Testis (tissue), 5 donors: Measurements from ENCODE around the gene FASTKD3. TPM values are rescaled to one million over a fixed set of nuclear protein-coding genes. Genes with fewer than 3 reads are reported as not detected.
"Not testable (repeated sequence)": the region's sequence is repeated elsewhere in the genome, so short reads cannot be mapped to it uniquely, and the experiment has no call there.

Experiments used
- DNase-seq: peaks from one replicate; pipeline ENCODE4 v3.0.0-alpha.2; 2019
- H3K27ac ChIP-seq, 2 donors: fragments of 200-600 bp; sonication (generic); one replicate each; pipeline ENCODE4 v1.5.1; 2019
- H3K27me3 ChIP-seq: fragments of 200-600 bp; sonication (generic); one replicate; pipeline ENCODE4 v1.5.1; 2019
- H3K36me3 ChIP-seq: fragments of 200-600 bp; sonication (generic); one replicate; pipeline ENCODE4 v1.5.1; 2017; ENCODE audit warnings: low read depth; ENCODE audit errors: missing control alignments
- H3K4me1 ChIP-seq: fragments of 200-600 bp; sonication (generic); one replicate; pipeline ENCODE4 v1.5.1; 2019
- H3K4me3 ChIP-seq, 2 donors: fragments of 200-600 bp; sonication (generic); one replicate each; pipeline ENCODE4 v1.5.1; 2017 to 2019
- H3K9me3 ChIP-seq: fragments of 200-600 bp; sonication (generic); one replicate; pipeline ENCODE4 v1.5.1; 2017
- POLR2A ChIP-seq: fragments of 450-650 bp; IDR thresholded peaks from one replicate; pipeline ENCODE4 v1.6.1; 2017; ENCODE audit warnings: antibody characterized with exemption, mild to moderate bottlenecking, moderate library complexity
- WGBS, 2 donors: methylation state at CpG; one replicate each; pipeline ENCODE4 v1.1.5; 2018; 5-methylcytosine and 5-hydroxymethylcytosine counted together
- intact Hi-C: fragments of 100-400 bp; cut with DNase I; formaldehyde crosslinking; loops from one replicate; pipeline ENCODE4 v1.15.1; 2023; ENCODE audit warnings: low total_unique reads
- long read RNA-seq, 2 donors: transcript quantifications; one replicate each; lab custom pipeline, GENCODE V29; 2026
- polyA plus RNA-seq: library from polyadenylated mRNA; stranded (reverse); fragments of 350-450 nt; fragmentation: Illumina TruSeq; extraction: RNeasy Lipid Tissue Mini Kit (QIAGEN cat#74804); gene quantifications from one replicate; pipeline ENCODE4 v1.2.3, GENCODE V29; 2014; ENCODE audit warnings: low read depth, low replicate concordance; ENCODE audit not compliant: insufficient read depth
- total RNA-seq, 2 donors: library from RNA; depleted of rRNA; stranded (reverse); fragments of >200 nt; gene quantifications; one replicate each; pipeline ENCODE4 v1.2.3, GENCODE V29; 2016
- TF ChIP-seq, protein P1 (sequence below), 3 experiments: fragments of 450-650 bp in 2 of 3; fragments of 200-600 bp in 1 of 3; sonication (generic) in 1 of 3; IDR thresholded peaks; one replicate each; pipeline ENCODE4 v1.5.1; 2016 to 2019; ENCODE audit warnings: antibody characterized with exemption in 3 of 3, mild to moderate bottlenecking in 2 of 3, moderate library complexity in 1 of 3

Gene FASTKD3, protein sequence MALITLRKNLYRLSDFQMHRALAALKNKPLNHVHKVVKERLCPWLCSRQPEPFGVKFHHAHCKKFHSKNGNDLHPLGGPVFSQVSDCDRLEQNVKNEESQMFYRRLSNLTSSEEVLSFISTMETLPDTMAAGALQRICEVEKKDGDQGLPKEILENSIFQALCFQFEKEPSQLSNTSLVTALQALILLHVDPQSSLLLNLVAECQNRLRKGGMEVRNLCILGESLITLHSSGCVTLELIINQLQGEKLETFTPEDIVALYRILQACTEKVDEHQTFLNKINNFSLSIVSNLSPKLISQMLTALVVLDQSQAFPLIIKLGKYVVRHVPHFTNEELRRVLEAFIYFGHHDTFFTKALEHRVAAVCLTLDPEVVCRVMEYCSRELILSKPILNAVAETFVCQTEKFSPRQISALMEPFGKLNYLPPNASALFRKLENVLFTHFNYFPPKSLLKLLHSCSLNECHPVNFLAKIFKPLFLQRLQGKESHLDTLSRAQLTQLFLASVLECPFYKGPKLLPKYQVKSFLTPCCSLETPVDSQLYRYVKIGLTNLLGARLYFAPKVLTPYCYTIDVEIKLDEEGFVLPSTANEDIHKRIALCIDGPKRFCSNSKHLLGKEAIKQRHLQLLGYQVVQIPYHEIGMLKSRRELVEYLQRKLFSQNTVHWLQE
- total RNA-seq (10 to 100 TPM; 11.7 TPM), polyA plus RNA-seq (8.0 TPM)
- long read RNA-seq, donor 1 = 0 reads
- long read RNA-seq, donor 2, partial matches to known transcripts = 0 of 6 reads
- long read RNA-seq, donor 2, other reads (novel, unspliced or antisense) = 0 of 6 reads

DNA sequence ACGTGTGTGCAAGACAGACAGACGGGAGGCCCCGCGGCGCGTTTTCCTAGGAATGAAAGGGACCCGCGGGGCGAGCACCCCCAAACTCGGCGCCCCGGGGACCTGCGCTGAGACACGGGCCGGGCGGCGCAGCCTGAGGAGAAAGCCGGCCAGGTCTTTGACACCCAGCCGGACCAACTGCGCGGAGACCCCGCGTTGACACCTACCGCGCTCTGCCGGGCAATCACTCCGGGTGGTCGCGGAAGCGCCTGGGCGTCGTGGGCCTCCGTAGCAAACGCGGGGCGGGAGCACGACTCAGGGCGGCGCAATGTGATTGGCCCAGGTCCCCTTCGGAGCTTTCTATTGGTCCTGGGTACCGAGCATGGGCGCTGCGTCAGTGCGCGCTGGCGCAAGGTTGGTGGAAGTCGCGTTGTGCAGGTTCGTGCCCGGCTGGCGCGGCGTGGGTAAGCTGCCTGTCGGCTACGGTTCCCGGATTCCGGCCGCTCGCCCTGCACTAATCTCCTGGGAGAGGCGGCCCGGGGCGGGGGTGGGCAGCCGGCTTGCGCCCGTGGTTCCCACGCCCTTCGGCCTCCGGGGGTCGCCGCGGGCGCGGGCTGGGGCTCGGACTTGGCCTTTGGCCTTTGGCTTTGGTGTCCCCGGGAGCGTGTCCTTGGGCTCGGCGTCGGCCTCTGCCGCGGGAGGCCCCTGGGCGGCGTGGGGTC is at the start of gene FASTKD3, which contains the start of gene MTRR:
TSS of gene FASTKD3 (minus strand) at position 259 of the 701 bp plus-strand sequence. CDS start 948 bp downstream, outside the sequence.
TSS of gene MTRR (plus strand) at position 376 of the 701 bp plus-strand sequence. CDS start 1,647 bp downstream, outside the sequence.
- 0% methylated on average over 31 to 52 of the region's 83 CpGs for WGBS, 2 donors
- TF ChIP-seq POLR2A = no peak
- TF ChIP-seq, protein P1, sequence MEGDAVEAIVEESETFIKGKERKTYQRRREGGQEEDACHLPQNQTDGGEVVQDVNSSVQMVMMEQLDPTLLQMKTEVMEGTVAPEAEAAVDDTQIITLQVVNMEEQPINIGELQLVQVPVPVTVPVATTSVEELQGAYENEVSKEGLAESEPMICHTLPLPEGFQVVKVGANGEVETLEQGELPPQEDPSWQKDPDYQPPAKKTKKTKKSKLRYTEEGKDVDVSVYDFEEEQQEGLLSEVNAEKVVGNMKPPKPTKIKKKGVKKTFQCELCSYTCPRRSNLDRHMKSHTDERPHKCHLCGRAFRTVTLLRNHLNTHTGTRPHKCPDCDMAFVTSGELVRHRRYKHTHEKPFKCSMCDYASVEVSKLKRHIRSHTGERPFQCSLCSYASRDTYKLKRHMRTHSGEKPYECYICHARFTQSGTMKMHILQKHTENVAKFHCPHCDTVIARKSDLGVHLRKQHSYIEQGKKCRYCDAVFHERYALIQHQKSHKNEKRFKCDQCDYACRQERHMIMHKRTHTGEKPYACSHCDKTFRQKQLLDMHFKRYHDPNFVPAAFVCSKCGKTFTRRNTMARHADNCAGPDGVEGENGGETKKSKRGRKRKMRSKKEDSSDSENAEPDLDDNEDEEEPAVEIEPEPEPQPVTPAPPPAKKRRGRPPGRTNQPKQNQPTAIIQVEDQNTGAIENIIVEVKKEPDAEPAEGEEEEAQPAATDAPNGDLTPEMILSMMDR (IDR thresholded peaks at IDR 0.05) = no peak
- H3K4me3 ChIP-seq = peak within 1 kb of the TSS; percentile 97
- peak; percentile 97 for DNase-seq
- H3K27me3 ChIP-seq = no peaks in the 10 kb centered on the region
- H3K36me3 ChIP-seq = no peaks in the 10 kb centered on the region
- peaks cover 11% of the 10 kb centered on the region for H3K4me1 ChIP-seq
- H3K27ac ChIP-seq = peak within 1 kb of the TSS; percentile 87 to 90
- H3K9me3 ChIP-seq = no peaks in the 10 kb centered on the region
- intact Hi-C loops = no loop called here

DNA sequence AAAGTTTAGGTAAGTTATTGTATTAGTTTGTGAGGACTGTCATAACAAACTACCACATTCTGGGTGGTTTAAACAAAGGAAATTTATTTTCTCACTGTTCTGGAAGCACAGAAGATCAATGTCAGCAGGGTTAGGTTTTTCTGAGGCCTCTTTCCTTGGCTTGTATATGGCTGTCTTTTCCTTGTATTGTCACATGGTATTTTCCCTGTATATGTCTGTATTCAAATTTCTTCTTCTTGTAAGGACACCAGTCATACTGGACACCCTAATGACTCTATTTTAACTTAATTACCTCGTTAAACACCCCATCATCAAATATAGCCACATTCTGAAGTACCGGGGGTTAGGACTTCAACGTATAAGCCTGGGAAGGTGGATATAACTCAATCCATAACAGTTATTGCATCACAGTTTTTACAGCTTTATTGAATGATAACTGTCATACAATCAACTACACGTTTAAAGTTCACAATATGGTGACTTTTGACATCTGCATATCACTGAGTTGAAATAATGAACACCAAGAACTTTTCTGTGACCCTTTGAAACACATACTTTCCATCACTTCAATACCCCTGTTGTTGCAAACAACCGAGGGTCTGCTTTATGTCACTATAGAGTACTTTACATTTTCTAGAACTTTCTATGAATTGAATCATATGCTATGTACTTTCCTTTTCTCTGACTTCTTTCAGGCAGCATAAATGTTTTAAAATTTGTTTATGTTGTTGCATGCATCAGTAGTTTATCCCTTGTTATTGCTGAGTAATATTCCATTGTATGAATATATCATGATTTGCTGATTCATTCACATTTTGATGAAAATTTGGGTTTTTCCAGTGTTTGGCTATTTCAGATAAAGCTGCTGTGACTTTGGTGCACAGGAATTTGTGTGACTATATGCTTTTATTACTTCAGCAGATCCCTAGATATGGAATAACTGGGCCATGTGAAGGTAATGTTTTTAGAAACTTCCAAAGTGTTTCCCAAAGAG is 48.6 kb upstream of the FASTKD3 start:
- Histone ChIP-seq H3K27me3 (no peaks in the 10 kb centered on the region), H3K36me3 (no peaks in the 10 kb centered on the region), H3K9me3 (no peaks in the 10 kb centered on the region), H3K4me3 (no peak overlapping the region), H3K4me1 (no peaks in the 10 kb centered on the region), H3K27ac (no peak overlapping the region)
- DNase-seq = no peak
- WGBS, 2 donors = 46 to 63% methylated on average over 5 of the region's 5 CpGs
- TF ChIP-seq POLR2A = no peak
- TF ChIP-seq, protein P1 (IDR thresholded peaks at IDR 0.05) = no peak
- intact Hi-C loops = no loop called here

DNA sequence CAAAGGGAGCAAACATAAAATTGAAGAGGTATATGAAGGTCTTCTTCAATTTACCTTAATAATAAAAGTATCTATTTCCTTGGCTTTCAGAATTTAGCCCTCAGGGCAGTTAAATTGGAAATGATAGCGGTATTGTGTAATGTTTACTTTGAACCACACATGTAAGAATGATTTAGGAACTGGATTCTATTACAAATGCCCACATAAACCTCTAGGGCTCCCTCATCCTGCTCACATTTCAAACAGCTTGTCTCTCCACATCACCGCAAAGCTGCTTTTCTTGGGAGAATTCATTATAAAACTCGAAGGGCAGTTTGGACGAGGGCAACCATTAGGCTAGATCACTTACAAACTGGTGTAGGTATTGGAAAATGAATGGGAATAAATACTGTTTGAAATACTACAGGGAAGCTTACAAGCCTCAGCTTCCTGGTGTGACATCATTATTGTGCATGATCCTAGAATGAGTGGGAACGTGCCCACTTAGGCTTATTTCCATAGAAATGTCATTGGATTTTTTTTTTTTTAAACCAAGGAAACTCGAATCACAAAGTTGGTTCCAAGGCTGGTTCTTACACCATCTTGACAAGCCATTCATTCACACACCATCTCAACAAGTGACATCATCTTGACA is 47.5 kb upstream of the FASTKD3 start:
- H3K27ac ChIP-seq = no peak overlapping the region
- TF ChIP-seq, protein P1 (IDR thresholded peaks at IDR 0.05) = no peak
- no peak for TF ChIP-seq POLR2A
- H3K27me3 ChIP-seq = no peaks in the 10 kb centered on the region
- no peak for DNase-seq
- intact Hi-C loops = no loop called here
- no peaks in the 10 kb centered on the region for H3K36me3 ChIP-seq
- WGBS, 2 donors = 55 to 67% methylated on average over 6 of the region's 6 CpGs
- H3K9me3 ChIP-seq = no peaks in the 10 kb centered on the region
- H3K4me1 ChIP-seq = no peaks in the 10 kb centered on the region
- no peak overlapping the region for H3K4me3 ChIP-seq

DNA sequence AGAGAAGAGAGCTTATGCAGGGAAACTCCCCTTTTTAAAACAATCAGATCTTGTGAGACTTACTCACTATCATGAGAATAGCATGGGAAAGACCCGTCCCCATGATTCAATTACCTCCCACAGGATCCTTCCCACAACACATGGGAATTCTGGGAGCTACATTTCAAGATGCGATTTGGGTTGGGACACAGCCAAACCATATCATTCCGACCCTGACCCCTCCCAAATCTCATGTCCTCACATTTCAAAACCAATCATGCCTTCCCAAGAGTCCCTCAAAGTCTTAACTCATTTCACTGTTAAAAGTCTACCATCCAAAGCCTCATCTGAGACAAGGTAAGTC is 42.6 kb upstream of the FASTKD3 start:
- 85 to 87% methylated on average over 3 of the region's 3 CpGs for WGBS, 2 donors
- H3K9me3 ChIP-seq, H3K4me1 ChIP-seq, H3K27me3 ChIP-seq, H3K27ac ChIP-seq, H3K36me3 ChIP-seq, DNase-seq, intact Hi-C loops, H3K4me3 ChIP-seq: not testable (repeated sequence)
